Fibroblast of upper back skin (primary cell): Measurements from ENCODE around the gene ERICH6B.

Source experiments
- DNase-seq: peaks from one replicate; pipeline ENCODE4 v3.0.0-alpha.2; 2013

The ERICH6B gene

GRCh38 chr13:45540864-45541263, 74.7 kb downstream of the ERICH6B start:
- no peak for DNase-seq

- DNase-seq, result no peak
Observed at GRCh38 chr13:45540195-45540594, 75.3 kb downstream of the ERICH6B start.

- DNase-seq, result no peak
Observed at GRCh38 chr13:45538382-45538781, 77.2 kb downstream of the ERICH6B start.

GRCh38 chr13:45537516-45537915, 78.0 kb downstream of the ERICH6B start:
- peak; percentile 51 for DNase-seq

GRCh38 chr13:45536224-45536623, 79.3 kb downstream of the ERICH6B start:
- no peak for DNase-seq

- DNase-seq, result no peak
Observed at GRCh38 chr13:45534604-45535003, 80.9 kb downstream of the ERICH6B start.

- no peak for DNase-seq
Observed at GRCh38 chr13:45529758-45530157, 85.8 kb downstream of the ERICH6B start.

GRCh38 chr13:45527699-45528462, 87.7 kb downstream of the ERICH6B start:
- no peak for DNase-seq

GRCh38 chr13:45522571-45522970, 93.0 kb downstream of the ERICH6B start:
- peak; percentile 21 for DNase-seq

GRCh38 chr13:45521297-45521696, 94.2 kb downstream of the ERICH6B start:
- peak; percentile 66 for DNase-seq

GRCh38 chr13:45519493-45519892, 96.0 kb downstream of the ERICH6B start:
- DNase-seq, result no peak

- DNase-seq, result peak; percentile 57
Observed at GRCh38 chr13:45518525-45519245, 96.9 kb downstream of the ERICH6B start.

GRCh38 chr13:45516757-45517156, 98.8 kb downstream of the ERICH6B start:
- DNase-seq, result no peak

GRCh38 chr13:45512098-45512496, 103.4 kb downstream of the ERICH6B start:
- DNase-seq, result no peak

GRCh38 chr13:45511310-45512097, 104.0 kb downstream of the ERICH6B start:
- DNase-seq, result peak; percentile 71

GRCh38 chr13:45510672-45511071, 104.9 kb downstream of the ERICH6B start:
- no peak for DNase-seq

GRCh38 chr13:45508776-45509175, 106.8 kb downstream of the ERICH6B start:
- DNase-seq, result no peak

- no peak for DNase-seq
Observed at GRCh38 chr13:45506811-45507210, 108.7 kb downstream of the ERICH6B start.

- DNase-seq, result no peak
Observed at GRCh38 chr13:45503658-45504057, 111.9 kb downstream of the ERICH6B start.

- no peak for DNase-seq
Observed at GRCh38 chr13:45501175-45501526, 114.4 kb downstream of the ERICH6B start.

- peak; percentile 91 for DNase-seq
Observed at GRCh38 chr13:45500492-45501174, 114.9 kb downstream of the ERICH6B start.

- DNase-seq, result no peak
Observed at GRCh38 chr13:45496942-45497341, 118.6 kb downstream of the ERICH6B start.

- DNase-seq, result peak; percentile 59
Observed at GRCh38 chr13:45492538-45492937, 123.0 kb downstream of the ERICH6B start.
